WTC11 (cell line): ENCODE data around the gene RRAGD.

ENCODE experiments used
- AR ChIP-seq: fragments of 250-450 bp; sonication (Bioruptor Pico); IDR thresholded peaks from 2 replicates; pipeline ENCODE4 v1.9.0; 2021; ENCODE audit warnings: mild to moderate bottlenecking
- TEAD4 ChIP-seq: sonication (generic); formaldehyde crosslinking; IDR thresholded peaks from 2 replicates; pipeline ENCODE4 v1.8.0; 2022; ENCODE audit warnings: mild to moderate bottlenecking, missing genetic modification reagents
- TF ChIP-seq, protein P1 (sequence below): sonication (generic); formaldehyde crosslinking; IDR thresholded peaks from 2 replicates; pipeline ENCODE4 v1.8.0; 2022; ENCODE audit warnings: missing genetic modification reagents

- no peak for TF ChIP-seq AR (CRISPR knock-in tag)
- no peak for TF ChIP-seq TEAD4 (CRISPR knock-in tag)
- TF ChIP-seq, protein P1, sequence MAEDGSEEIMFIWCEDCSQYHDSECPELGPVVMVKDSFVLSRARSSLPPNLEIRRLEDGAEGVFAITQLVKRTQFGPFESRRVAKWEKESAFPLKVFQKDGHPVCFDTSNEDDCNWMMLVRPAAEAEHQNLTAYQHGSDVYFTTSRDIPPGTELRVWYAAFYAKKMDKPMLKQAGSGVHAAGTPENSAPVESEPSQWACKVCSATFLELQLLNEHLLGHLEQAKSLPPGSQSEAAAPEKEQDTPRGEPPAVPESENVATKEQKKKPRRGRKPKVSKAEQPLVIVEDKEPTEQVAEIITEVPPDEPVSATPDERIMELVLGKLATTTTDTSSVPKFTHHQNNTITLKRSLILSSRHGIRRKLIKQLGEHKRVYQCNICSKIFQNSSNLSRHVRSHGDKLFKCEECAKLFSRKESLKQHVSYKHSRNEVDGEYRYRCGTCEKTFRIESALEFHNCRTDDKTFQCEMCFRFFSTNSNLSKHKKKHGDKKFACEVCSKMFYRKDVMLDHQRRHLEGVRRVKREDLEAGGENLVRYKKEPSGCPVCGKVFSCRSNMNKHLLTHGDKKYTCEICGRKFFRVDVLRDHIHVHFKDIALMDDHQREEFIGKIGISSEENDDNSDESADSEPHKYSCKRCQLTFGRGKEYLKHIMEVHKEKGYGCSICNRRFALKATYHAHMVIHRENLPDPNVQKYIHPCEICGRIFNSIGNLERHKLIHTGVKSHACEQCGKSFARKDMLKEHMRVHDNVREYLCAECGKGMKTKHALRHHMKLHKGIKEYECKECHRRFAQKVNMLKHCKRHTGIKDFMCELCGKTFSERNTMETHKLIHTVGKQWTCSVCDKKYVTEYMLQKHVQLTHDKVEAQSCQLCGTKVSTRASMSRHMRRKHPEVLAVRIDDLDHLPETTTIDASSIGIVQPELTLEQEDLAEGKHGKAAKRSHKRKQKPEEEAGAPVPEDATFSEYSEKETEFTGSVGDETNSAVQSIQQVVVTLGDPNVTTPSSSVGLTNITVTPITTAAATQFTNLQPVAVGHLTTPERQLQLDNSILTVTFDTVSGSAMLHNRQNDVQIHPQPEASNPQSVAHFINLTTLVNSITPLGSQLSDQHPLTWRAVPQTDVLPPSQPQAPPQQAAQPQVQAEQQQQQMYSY (CRISPR knock-in tag) = no peak
Observed at GRCh38 chr6:89393659-89394058, 18.4 kb downstream of the RRAGD start.
